Muscle of leg (tissue), 11 donors: Measurements from ENCODE around the gene SRM. TPM values are rescaled to one million over a fixed set of nuclear protein-coding genes. Genes with fewer than 3 reads are reported as not detected.
"Not testable (repeated sequence)": the region's sequence is repeated elsewhere in the genome, so short reads cannot be mapped to it uniquely, and the experiment has no call there.

ENCODE experiments used
- DNase-seq: peaks from one replicate; pipeline ENCODE4 v3.0.0; 2013
- H3K27ac ChIP-seq: one replicate; pipeline ENCODE4 v1.5.1; 2013; ENCODE audit warnings: mild to moderate bottlenecking, low read length, control low read depth
- H3K27me3 ChIP-seq: one replicate; pipeline ENCODE4 v1.6.1; 2013; ENCODE audit warnings: low read length; ENCODE audit not compliant: control insufficient read depth, insufficient read depth
- H3K36me3 ChIP-seq: one replicate; pipeline ENCODE4 v1.6.1; 2013; ENCODE audit warnings: low read length; ENCODE audit not compliant: control insufficient read depth, insufficient read depth
- H3K4me1 ChIP-seq: one replicate; pipeline ENCODE4 v1.6.1; 2013; ENCODE audit warnings: low read length; ENCODE audit not compliant: control insufficient read depth, insufficient read depth
- H3K4me3 ChIP-seq: one replicate; pipeline ENCODE4 v1.5.1; 2013; ENCODE audit warnings: low read length, control low read depth
- H3K9me3 ChIP-seq: replicated peaks from 2 replicates; pipeline ENCODE4 v1.6.1; 2013; ENCODE audit warnings: low read depth, low read length; ENCODE audit not compliant: control insufficient read depth
- WGBS: methylation state at CpG from one replicate; pipeline ENCODE4 v1.1.5; 2013; ENCODE audit warnings: missing lambda C conversion rate; ENCODE audit not compliant: insufficient coverage; 5-methylcytosine and 5-hydroxymethylcytosine counted together
- polyA plus RNA-seq, 8 donors: library from polyadenylated mRNA; unstranded; fragments of 120-200 nt; gene quantifications; one replicate each; pipeline versions ENCODE4 v1.2.1 to v1.2.3, GENCODE V29; 2013; ENCODE audit warnings: inconsistent platforms in 1 of 8, low replicate concordance in 1 of 8; ENCODE audit not compliant: insufficient read length in 8 of 8, insufficient read depth in 1 of 8
- total RNA-seq: library from RNA; stranded (reverse); fragments of 120-200 nt; gene quantifications from one replicate; pipeline ENCODE4 v1.2.4, GENCODE V29; 2013

Gene SRM
- total and polyA plus RNA-seq, 9 donors, result 17.7 to 89.3 (median 72.0) TPM

- no peak for DNase-seq
- H3K27ac ChIP-seq, result no peak overlapping the region
- H3K4me1 ChIP-seq, result peaks cover 24% of the 10 kb centered on the region
- no peak overlapping the region for H3K4me3 ChIP-seq
- WGBS, result 56% methylated on average over 3 of the region's 8 CpGs
- no peaks in the 10 kb centered on the region for H3K27me3 ChIP-seq
- no peaks in the 10 kb centered on the region for H3K9me3 ChIP-seq
- peaks cover 38% of the 10 kb centered on the region for H3K36me3 ChIP-seq
These were observed 2.3 kb downstream of the SRM start for GRCh38 chr1:11057477-11057876.

DNA sequence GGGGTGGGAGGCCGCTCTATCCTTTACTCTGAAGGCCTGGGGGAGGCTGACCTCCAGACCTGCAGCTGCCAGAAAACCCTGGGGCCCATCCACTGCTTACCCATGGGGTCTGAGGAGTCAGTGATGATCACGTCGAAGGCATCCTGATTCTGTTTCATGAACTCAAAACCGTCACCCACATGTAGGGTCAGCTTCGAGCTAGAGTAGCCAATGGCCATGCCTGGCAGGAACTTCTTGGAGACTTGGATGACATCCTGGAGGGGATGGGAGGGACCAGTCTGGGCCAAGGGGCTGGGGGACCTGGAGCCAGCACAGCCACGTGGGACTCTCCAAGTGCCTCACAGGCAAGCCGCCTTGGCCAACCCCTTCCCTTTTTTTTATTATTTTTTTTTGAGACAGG is 3.3 kb downstream of the SRM start:
- Histone ChIP-seq H3K27ac (no peak overlapping the region), H3K4me3 (no peak overlapping the region), H3K36me3 (peaks cover 32% of the 10 kb centered on the region), H3K27me3 (no peaks in the 10 kb centered on the region), H3K9me3 (no peaks in the 10 kb centered on the region), H3K4me1 (peaks cover 20% of the 10 kb centered on the region)
- 79% methylated on average over 7 of the region's 7 CpGs for WGBS
- no peak for DNase-seq

GRCh38 chr1:11055676-11056075 is 4.1 kb downstream of the SRM start:
- no peak for DNase-seq
- no peak overlapping the region for H3K27ac ChIP-seq
- peaks cover 32% of the 10 kb centered on the region for H3K36me3 ChIP-seq
- peaks cover 14% of the 10 kb centered on the region for H3K4me1 ChIP-seq
- H3K27me3 ChIP-seq, result no peaks in the 10 kb centered on the region
- no peaks in the 10 kb centered on the region for H3K9me3 ChIP-seq
- no peak overlapping the region for H3K4me3 ChIP-seq
- 86% methylated on average over 8 of the region's 12 CpGs for WGBS

- no peak for DNase-seq
- H3K4me1 ChIP-seq, result peaks cover 14% of the 10 kb centered on the region
- H3K27me3 ChIP-seq, result no peaks in the 10 kb centered on the region
- 87% methylated on average over 20 of the region's 22 CpGs for WGBS
- peaks cover 32% of the 10 kb centered on the region for H3K36me3 ChIP-seq
- H3K4me3 ChIP-seq, result no peak overlapping the region
- no peak overlapping the region for H3K27ac ChIP-seq
- no peaks in the 10 kb centered on the region for H3K9me3 ChIP-seq
These were observed 5.2 kb downstream of the SRM start for GRCh38 chr1:11054666-11055065.

DNA sequence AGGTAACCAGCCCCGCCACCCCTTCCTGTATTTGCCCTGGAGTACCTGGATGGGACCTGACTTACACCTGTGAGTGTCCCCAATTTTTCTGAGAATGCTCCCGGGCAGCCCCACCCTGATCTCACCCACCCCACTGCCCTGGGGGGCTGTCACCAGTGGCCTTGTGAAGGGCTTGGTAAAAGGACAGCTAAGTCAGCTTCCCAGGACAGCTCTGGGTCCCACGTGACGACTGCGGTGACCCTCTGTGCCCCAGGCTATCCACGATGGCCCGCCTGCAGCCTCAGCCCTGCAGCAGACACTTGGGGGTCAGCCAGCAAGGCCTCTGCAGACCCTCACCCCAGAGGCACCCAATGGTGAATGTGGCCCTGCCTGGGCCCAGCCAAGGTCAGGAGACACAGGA is 5.6 kb downstream of the SRM start:
- 89% methylated on average over 6 of the region's 7 CpGs for WGBS
- Histone ChIP-seq H3K27me3 (no peaks in the 10 kb centered on the region), H3K4me1 (peaks cover 13% of the 10 kb centered on the region), H3K9me3 (no peaks in the 10 kb centered on the region), H3K27ac (no peak overlapping the region), H3K36me3 (peaks cover 32% of the 10 kb centered on the region), H3K4me3 (no peak overlapping the region)
- no peak for DNase-seq

- no peaks in the 10 kb centered on the region for H3K27me3 ChIP-seq
- peak; percentile 48 for DNase-seq
- 63% methylated on average over 3 of the region's 10 CpGs for WGBS
- H3K36me3 ChIP-seq, result peaks cover 32% of the 10 kb centered on the region
- H3K4me3 ChIP-seq, result no peak overlapping the region
- H3K4me1 ChIP-seq, result peaks cover 8% of the 10 kb centered on the region
- H3K27ac ChIP-seq, result no peak overlapping the region
- H3K9me3 ChIP-seq, result no peaks in the 10 kb centered on the region
These were observed 6.1 kb downstream of the SRM start for GRCh38 chr1:11053758-11054137.

GRCh38 chr1:11052839-11053757 is 6.7 kb downstream of the SRM start:
- peak; percentile 61 for DNase-seq
- 15% methylated on average over 14 of the region's 29 CpGs for WGBS
- H3K27ac ChIP-seq, result no peak overlapping the region
- H3K4me1 ChIP-seq, result peaks cover 5% of the 10 kb centered on the region
- peaks cover 31% of the 10 kb centered on the region for H3K36me3 ChIP-seq
- H3K9me3 ChIP-seq, result no peaks in the 10 kb centered on the region
- no peaks in the 10 kb centered on the region for H3K27me3 ChIP-seq
- no peak overlapping the region for H3K4me3 ChIP-seq

- Histone ChIP-seq H3K36me3 (peaks cover 20% of the 10 kb centered on the region), H3K4me1 (peaks cover 5% of the 10 kb centered on the region), H3K4me3 (no peak overlapping the region), H3K27ac (no peak overlapping the region), H3K27me3 (no peaks in the 10 kb centered on the region), H3K9me3 (no peaks in the 10 kb centered on the region)
- DNase-seq, result peak; percentile 38
- 45% methylated on average over 14 of the region's 19 CpGs for WGBS
These were observed 7.9 kb downstream of the SRM start for GRCh38 chr1:11051781-11052511.

DNA sequence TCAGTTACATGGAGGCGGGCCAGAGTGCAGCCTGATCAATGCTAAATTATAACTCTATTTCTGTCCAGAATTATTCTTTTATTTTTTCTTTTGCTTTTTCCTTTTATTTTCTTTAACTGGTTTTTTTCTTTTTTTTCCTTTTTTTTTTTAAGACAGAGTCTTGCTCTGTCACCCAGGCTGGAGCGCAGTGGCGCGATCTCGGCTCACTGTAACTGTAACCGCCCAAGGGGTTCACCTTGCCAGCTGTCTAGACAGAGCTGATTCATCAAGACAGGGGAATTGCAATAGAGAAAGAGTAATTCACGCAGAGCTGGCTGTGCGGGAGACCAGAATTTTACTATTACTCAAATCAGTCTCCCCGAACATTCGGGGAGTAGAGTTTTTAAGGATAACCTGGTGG is 8.7 kb downstream of the SRM start:
- peaks cover 12% of the 10 kb centered on the region for H3K36me3 ChIP-seq
- not testable (repeated sequence) for H3K9me3 ChIP-seq, H3K4me3 ChIP-seq, H3K4me1 ChIP-seq, H3K27me3 ChIP-seq, DNase-seq, H3K27ac ChIP-seq
- 63% methylated on average over 7 of the region's 10 CpGs for WGBS

DNA sequence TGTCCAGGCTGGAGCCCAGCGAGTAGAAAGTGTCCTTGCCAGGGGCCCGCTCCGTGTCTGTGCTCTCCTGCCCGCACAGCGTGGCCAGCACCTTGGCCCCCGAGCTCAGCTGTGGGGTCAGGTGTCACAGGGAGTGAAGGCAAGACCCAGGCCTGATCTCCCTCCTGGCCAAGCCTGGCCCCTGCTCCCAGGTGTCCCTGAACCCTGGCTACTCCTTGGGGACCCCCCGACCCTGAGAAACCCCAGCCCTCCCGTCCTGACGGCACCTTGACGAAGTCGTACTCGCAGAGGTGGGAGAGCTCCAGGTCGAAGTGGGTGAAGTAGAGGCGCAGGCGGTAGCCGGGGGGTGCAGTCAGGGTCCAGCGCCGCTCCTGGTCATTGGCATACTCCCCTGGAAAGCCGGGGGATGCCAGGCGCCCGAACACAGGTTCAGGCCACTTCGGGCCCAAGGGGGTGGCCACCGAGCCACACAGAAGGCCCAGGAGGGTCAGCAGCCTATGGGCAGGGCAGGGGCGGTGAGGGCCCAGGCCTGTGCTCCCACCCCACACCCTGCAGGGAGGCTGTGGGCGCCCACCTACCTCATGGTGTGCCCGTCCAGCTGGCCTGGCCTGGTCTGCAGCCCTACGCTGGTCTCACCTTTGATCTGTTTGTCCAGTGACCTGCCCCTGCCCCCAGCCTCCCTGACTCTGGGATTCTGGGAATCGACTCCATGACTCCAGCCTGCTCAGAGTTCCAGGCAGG is 13.0 kb downstream of the SRM start, which contains the start of gene MASP2:
MASP2 (minus strand) TSS at position 615 of the 741 bp plus-strand sequence; CDS start at position 583, 32 bp downstream.
- Histone ChIP-seq H3K36me3 (no peaks in the 10 kb centered on the region), H3K27me3 (no peaks in the 10 kb centered on the region), H3K4me1 (peaks cover 12% of the 10 kb centered on the region), H3K9me3 (no peaks in the 10 kb centered on the region), H3K27ac (no peak within 1 kb of the TSS), H3K4me3 (no peak within 1 kb of the TSS)
- DNase-seq, result no peak
- 85% methylated on average over 28 of the region's 28 CpGs for WGBS
